GM11168 (cell line): ENCODE data around the gene UGT2B10.

ENCODE experiments used
- in situ Hi-C: fragments of 300-500 bp; cut with MboI; formaldehyde crosslinking; loops from one replicate; pipeline ENCODE4 v1.12.0; 2022; ENCODE audit warnings: low sequenced_read_pairs; ENCODE audit not compliant: unreplicated experiment

The UGT2B10 gene

DNA sequence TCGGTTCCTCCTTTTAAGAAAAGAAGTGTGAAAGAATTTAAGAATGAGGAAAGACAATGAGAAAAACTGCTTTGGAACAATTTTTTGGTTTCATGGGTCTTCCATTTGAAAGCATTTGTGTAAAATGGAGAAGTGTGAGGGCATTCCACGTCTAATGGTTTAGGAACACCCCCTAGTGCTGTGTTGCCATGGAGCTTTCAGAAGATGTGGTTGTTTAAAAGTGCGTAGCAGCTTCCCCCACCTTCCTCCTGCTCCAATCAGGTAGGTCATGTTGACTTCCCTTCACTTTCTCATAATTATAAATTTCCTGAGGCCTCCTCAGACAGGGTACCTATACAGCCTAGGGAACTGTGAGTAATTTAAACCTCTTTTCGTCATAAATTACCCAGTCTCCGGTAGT lies 50.0 kb downstream of the UGT2B10 start:
- in situ Hi-C loops: no loop called here

DNA sequence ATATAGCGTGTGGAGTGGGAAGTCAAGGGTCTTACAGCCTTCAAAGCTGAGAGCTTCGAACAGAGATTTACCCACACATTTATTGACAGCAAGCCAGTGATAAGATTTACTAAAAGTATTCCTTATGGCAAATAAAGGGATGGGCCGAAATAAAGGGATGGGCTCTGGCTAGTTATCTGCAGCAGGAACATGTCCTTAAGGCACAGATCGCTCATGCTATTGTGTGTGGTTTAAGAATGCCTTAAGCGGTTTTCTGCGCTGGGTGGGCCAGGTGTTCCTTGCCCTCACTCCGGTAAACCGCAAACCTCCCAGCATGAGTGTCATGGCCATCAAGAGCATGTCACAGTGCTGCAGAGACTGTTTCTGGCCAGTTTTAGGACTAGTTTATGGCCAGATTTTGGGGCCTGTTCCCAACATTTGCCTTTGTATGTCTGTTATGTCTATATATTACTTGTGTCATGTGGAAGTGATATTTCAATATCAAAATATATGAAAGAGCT lies 53.5 kb downstream of the UGT2B10 start:
- in situ Hi-C loops: no loop called here

DNA sequence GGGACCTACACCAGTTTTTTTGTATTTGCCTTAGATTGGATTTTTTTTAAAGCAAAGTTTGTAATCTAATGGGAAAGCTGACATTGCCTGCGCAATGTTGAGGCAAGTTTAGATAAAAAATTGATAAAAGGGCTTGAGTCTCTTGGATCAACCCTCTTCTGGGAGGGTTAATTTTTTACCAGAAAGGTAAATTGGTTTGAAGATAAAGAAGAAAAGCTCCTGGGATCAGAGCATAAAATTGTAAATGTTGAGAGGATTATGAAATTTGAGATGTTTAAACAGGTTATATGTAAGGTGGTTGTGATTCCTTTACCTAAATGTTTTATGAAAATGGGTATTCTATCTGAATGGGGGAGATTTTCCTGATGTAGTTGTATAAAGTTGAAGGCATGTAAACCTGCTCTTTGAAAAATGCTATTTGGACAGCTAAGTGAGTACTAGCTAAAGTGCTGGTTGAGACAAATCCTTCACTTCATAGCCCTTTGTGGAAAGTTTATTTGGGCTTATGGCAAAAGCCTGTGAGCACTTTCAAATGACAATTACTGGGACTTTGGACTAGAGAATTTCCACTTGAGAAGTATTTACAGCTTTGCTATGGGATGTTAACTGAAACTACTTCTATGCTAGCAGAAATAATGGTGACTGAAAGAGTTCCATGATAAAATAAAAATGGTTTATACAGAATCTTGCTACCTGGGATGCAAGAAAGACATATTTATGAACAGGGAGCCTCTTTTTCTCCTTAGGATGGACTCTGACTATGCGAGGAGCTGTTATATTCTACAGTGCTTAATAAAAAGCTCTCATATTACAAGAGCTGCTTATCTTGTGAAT lies 56.2 kb downstream of the UGT2B10 start:
- in situ Hi-C loops: no loop called here

DNA sequence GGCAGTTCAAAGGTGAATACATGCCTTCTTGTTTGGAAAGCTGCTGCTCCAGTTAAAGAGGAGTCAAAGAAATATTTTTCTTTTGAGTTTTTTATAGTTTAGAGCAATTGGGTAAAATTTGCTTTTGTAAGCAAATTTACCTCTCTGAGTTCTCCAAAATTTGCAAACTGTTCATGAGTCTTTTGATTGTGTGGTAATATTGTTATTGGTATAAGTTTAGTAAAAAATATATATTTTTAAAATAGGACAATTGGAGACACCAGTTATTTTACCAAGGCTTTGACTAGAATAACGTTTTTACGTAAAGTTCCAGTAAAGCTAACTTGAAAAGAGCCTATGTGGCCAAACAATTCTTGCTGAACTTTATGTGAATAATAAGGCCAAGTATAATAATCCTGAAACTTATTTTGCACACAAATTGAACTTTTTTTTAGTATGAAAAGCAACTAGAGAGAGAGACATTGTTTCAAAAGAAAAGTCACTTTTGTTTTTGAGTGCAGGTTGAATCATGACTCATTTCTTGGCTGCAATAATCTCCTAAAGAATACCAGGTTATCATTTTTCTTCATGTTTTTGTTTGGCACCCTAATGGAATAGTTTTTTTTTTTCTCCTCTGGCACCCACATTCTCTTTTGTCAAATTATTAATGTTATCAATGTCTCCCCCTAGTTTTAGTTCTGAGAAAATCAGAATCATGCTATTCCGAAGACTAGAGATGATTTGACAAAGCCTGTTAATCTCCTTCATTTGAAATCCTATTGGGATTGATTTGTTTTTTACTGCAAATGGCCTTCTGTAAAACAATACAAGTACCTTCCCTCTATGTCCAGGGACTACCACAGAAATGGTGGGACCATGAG lies 57.1 kb downstream of the UGT2B10 start:
- in situ Hi-C loops: no loop called here

DNA sequence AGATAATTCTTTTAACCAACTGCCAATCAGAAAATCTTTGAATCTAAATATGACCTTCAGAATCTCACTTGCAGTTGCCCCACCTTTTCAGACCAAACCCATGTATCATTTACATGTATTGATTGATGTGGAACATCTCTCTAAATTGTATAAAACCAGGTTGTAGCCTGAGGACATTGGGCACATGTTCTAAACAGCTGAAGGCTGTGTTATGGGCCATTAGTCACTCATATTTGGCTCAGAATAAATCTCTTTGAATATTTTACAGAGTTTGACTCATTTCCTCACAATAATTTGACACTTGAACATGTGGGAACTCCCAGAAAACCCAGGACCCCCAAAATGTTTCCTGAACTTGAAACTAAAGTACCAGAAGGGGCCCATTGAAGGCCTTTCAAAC lies 58.7 kb downstream of the UGT2B10 start:
- in situ Hi-C loops: no loop called here

DNA sequence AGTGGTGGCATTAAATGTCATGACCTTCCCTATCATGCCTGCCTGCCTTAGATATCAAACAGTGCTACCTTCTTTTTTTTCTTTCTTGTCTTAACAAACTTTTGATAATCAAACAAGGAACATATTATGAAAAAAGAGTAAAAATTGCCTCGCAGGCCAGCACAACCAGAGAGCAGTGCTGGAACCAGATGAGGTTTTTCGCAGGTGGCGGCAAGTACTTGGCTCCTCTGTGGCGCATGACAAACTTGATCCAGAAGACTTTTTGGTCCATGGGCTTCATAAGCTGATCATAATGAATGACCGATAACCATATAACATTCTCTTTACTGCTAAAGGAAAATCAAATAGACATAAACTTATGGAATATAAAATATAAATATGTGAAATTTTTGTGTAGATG lies 61.8 kb downstream of the UGT2B10 start:
- in situ Hi-C loops: no loop called here

DNA sequence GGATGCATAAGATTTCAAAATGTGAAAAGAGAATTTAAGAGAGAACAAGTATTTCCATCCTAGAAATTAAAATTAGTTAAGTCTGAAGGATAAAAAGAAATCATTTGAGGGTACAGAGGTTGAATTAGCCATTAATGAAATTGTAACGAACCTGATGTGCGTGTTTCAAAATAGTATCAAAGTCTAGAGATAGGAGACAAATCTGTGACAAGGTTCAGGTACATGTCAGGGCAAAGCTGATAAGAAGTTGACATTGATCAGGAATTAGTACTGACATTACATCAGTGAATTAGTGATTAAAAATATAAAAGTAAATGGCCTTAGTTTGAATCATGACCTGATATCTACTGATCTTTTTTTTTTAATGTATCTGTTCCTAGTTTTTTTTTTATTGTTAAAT lies 62.3 kb downstream of the UGT2B10 start:
- in situ Hi-C loops: no loop called here
